ENCODE results near the gene CCDC74B. TPM values are rescaled to one million over a fixed set of nuclear protein-coding genes. Genes with fewer than 3 reads are reported as not detected.
"Not testable (repeated sequence)": the region's sequence is repeated elsewhere in the genome, so short reads cannot be mapped to it uniquely, and the experiment has no call there.

Gene CCDC74B
- total RNA-seq, 2 donors from 2014 or later, result 0.35 to 0.64 TPM

- H3K4me3 ChIP-seq, result no peak overlapping the region
- TF ChIP-seq, protein P1, sequence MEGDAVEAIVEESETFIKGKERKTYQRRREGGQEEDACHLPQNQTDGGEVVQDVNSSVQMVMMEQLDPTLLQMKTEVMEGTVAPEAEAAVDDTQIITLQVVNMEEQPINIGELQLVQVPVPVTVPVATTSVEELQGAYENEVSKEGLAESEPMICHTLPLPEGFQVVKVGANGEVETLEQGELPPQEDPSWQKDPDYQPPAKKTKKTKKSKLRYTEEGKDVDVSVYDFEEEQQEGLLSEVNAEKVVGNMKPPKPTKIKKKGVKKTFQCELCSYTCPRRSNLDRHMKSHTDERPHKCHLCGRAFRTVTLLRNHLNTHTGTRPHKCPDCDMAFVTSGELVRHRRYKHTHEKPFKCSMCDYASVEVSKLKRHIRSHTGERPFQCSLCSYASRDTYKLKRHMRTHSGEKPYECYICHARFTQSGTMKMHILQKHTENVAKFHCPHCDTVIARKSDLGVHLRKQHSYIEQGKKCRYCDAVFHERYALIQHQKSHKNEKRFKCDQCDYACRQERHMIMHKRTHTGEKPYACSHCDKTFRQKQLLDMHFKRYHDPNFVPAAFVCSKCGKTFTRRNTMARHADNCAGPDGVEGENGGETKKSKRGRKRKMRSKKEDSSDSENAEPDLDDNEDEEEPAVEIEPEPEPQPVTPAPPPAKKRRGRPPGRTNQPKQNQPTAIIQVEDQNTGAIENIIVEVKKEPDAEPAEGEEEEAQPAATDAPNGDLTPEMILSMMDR (IDR thresholded peaks at IDR 0.05), result no peak
- H3K9ac ChIP-seq (ENCODE audit: low read depth in 2 of 2, low read length in 2 of 2), result no peak overlapping the region
- DNase-seq, result no peak
- no peak overlapping the region for H3K27ac ChIP-seq
- H3K27me3 ChIP-seq, result no peaks in the 10 kb centered on the region
- intact Hi-C loops (cut with DNase I), result loop anchor here (5.0 kb wide), 1 partner anchor 1301 kb away; no protein-coding TSS in a partner anchor
- H3K4me1 ChIP-seq, result no peaks in the 10 kb centered on the region
- no peaks in the 10 kb centered on the region for H3K36me3 ChIP-seq
- H3K9me3 ChIP-seq, result no peaks in the 10 kb centered on the region
Measured at GRCh38 chr2:130186391-130186790, 41.5 kb upstream of the CCDC74B start.

GRCh38 chr2:130185896-130186295 lies 41.0 kb upstream of the CCDC74B start:
- no peak overlapping the region for H3K27ac ChIP-seq
- DNase-seq, result no peak
- H3K9ac ChIP-seq (ENCODE audit: low read depth in 2 of 2, low read length in 2 of 2), result no peak overlapping the region
- H3K4me3 ChIP-seq, result no peak overlapping the region
- intact Hi-C loops (cut with DNase I), result loop anchor here (5.0 kb wide), 1 partner anchor 1301 kb away; no protein-coding TSS in a partner anchor
- no peaks in the 10 kb centered on the region for H3K9me3 ChIP-seq
- H3K27me3 ChIP-seq, result no peaks in the 10 kb centered on the region
- TF ChIP-seq, protein P1 (IDR thresholded peaks at IDR 0.05), result no peak
- no peaks in the 10 kb centered on the region for H3K4me1 ChIP-seq
- H3K36me3 ChIP-seq, result no peaks in the 10 kb centered on the region

DNA sequence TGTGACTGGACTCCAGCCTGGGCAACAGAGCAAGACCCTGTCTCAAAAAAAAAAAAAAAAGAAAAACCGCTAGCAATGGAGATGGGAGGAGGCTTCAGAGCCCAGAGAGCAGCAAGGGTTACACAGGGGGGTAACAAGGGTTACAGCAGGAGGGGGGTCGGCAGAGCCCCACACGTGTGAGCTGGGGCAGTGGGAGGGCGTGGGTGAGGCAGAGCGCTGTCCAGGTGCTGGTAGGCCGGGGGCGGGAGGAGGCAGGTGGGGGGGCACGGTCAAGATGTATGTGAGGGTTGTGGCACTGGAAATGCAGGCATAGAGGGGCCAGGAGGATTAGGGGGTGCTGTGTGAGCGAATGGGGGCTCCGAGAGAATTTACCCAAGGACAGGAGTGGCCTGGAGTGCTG lies 40.5 kb upstream of the CCDC74B start:
- H3K36me3 ChIP-seq, result no peaks in the 10 kb centered on the region
- H3K27me3 ChIP-seq, result no peaks in the 10 kb centered on the region
- DNase-seq, result no peak
- intact Hi-C loops (cut with DNase I), result loop anchor here (5.0 kb wide), 1 partner anchor 1302 kb away; no protein-coding TSS in a partner anchor
- TF ChIP-seq, protein P1 (IDR thresholded peaks at IDR 0.05), result no peak
- H3K9ac ChIP-seq (ENCODE audit: low read depth in 2 of 2, low read length in 2 of 2), result no peak overlapping the region
- H3K4me1 ChIP-seq, result no peaks in the 10 kb centered on the region
- H3K4me3 ChIP-seq, result no peak overlapping the region
- no peaks in the 10 kb centered on the region for H3K9me3 ChIP-seq
- no peak overlapping the region for H3K27ac ChIP-seq

- Histone ChIP-seq H3K36me3 (no peaks in the 10 kb centered on the region), H3K9me3 (no peaks in the 10 kb centered on the region), H3K9ac (ENCODE audit: low read depth in 2 of 2, low read length in 2 of 2) (peak overlapping the region in 1 of 2 donors; percentile 58), H3K4me3 (no peak overlapping the region), H3K4me1 (no peaks in the 10 kb centered on the region), H3K27me3 (no peaks in the 10 kb centered on the region), H3K27ac (no peak overlapping the region)
- DNase-seq, result no peak
- intact Hi-C loops (cut with DNase I), result loop anchor here (5.0 kb wide), 1 partner anchor 154 kb away; no protein-coding TSS in a partner anchor
- TF ChIP-seq, protein P1 (IDR thresholded peaks at IDR 0.05), result no peak
Measured at GRCh38 chr2:130183512-130184373, 38.8 kb upstream of the CCDC74B start.

GRCh38 chr2:130182826-130183511 lies 38.1 kb upstream of the CCDC74B start:
- H3K4me1 ChIP-seq, H3K9me3 ChIP-seq, H3K27me3 ChIP-seq, DNase-seq, H3K27ac ChIP-seq, H3K36me3 ChIP-seq: not testable (repeated sequence)
- intact Hi-C loops (cut with DNase I), result loop anchor here (5.0 kb wide), 1 partner anchor 154 kb away; no protein-coding TSS in a partner anchor
- H3K9ac ChIP-seq (ENCODE audit: low read depth in 2 of 2, low read length in 2 of 2), result peak overlapping the region; percentile 58 to 61
- peak overlapping the region; percentile 80 for H3K4me3 ChIP-seq

Data from colonic mucosa (tissue), 4 donors.